DMS153 treated with DMSO at 0.1 percent for 48 hours (cell line): ENCODE measurements around the gene TMEM128.

Experiments used
- DNase-seq: peaks from one replicate; lab custom pipeline; 2025; ENCODE audit not compliant: unreplicated experiment; lab: John Stamatoyannopoulos, UW

Gene TMEM128

DNA sequence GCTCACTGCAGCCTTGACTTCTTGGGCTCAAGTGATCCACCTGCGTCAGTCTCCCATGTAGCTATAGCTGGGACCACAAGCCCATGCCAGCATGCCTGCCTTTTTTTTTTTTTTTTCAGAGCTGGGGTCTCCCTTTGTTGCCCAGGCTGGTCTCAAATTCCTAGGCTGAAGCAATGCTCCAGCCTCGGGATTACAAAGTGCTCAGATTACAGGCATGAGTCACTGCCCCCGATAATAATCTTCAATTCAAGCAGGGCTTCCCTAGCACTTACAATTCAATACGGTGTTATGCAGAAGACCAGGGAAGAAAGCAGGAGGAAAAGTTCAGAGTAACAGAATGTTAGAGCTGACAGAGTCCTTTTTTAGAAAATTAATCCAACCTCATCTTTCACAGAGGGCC is 47.4 kb downstream of the TMEM128 start:
- DNase-seq: no peak

DNA sequence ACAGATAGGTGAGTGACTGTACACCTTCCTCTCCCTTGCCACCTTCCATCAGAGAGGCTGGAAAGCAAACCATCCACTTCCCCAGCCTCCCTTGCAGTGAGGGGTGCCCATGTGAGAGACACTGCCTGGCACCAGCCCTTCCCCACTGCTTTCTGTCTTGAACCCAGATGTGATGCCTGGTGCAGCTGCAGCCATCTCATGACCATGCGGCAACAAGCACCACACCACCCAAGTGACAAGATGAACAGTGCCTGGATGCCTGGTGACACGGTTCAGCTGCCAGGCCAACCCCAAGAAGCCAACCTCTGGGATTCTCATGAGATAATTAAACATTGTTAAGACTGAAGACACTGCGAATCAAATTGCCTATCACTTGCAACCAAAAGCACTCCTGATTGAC is 52.7 kb downstream of the TMEM128 start:
- DNase-seq: no peak

DNA sequence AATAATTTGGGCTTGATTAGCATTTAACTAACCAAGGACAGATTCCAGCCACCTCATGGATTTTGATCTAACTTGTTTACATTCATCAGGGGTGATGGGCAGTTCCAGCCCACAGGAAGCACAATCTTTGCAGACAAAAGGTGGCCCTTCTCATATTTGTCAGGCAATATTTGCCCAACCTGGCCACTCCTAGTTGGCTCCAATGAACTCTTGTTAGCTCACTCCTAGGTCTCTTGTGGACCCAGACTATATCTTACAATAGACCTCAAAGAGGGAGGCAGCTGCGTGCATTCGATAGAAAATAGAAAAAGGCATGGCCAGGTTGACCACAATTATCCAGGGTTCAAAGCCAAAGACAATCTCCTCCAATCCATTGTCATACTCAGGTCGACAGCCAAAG is 59.5 kb downstream of the TMEM128 start:
- DNase-seq: peak; percentile 20
